Iris pigment epithelial cell (primary cell): Measurements from ENCODE around the gene S100A9.
"Not testable (repeated sequence)": the region's sequence is repeated elsewhere in the genome, so short reads cannot be mapped to it uniquely, and the experiment has no call there.

Experiments
- DNase-seq: peaks from one replicate; pipeline ENCODE4 v3.0.0-alpha.2; 2011; ENCODE audit warnings: low read depth

The S100A9 gene

GRCh38 chr1:153357853-153358690 is at the start of gene S100A9:
Gene S100A9, plus strand, starts transcription at chr1:153357854. Its CDS starts 430 bp downstream, at chr1:153358284.
- DNase-seq, result no peak

- DNase-seq, result no peak
Observed at GRCh38 chr1:153308540-153308939, 49.1 kb upstream of the S100A9 start.

GRCh38 chr1:153309441-153309840 is 48.2 kb upstream of the S100A9 start:
- no peak for DNase-seq

GRCh38 chr1:153310526-153310925 is 47.1 kb upstream of the S100A9 start:
- no peak for DNase-seq

- no peak for DNase-seq
Observed at GRCh38 chr1:153312570-153313186, 45.0 kb upstream of the S100A9 start, which contains the start of gene PGLYRP3. Gene PGLYRP3, minus strand, starts transcription at chr1:153312952. Its CDS starts 2,287 bp downstream, at chr1:153310665.

- DNase-seq, result no peak
Observed at GRCh38 chr1:153313288-153313687, 44.4 kb upstream of the S100A9 start.

- not testable (repeated sequence) for DNase-seq
Observed at GRCh38 chr1:153314388-153314787, 43.3 kb upstream of the S100A9 start.

- not testable (repeated sequence) for DNase-seq
Observed at GRCh38 chr1:153316013-153316412, 41.6 kb upstream of the S100A9 start.

GRCh38 chr1:153318145-153318544 is 39.5 kb upstream of the S100A9 start:
- not testable (repeated sequence) for DNase-seq

GRCh38 chr1:153322568-153322967 is 35.1 kb upstream of the S100A9 start:
- no peak for DNase-seq

GRCh38 chr1:153324912-153325311 is 32.7 kb upstream of the S100A9 start:
- DNase-seq, result no peak

GRCh38 chr1:153333902-153334301 is 23.8 kb upstream of the S100A9 start:
- no peak for DNase-seq

GRCh38 chr1:153336650-153337049 is 21.0 kb upstream of the S100A9 start:
- no peak for DNase-seq

- DNase-seq, result no peak
Observed at GRCh38 chr1:153337980-153338853, 19.4 kb upstream of the S100A9 start.

- DNase-seq, result no peak
Observed at GRCh38 chr1:153339802-153340201, 17.9 kb upstream of the S100A9 start.

GRCh38 chr1:153340356-153340755 is 17.3 kb upstream of the S100A9 start:
- no peak for DNase-seq

GRCh38 chr1:153341431-153341934 is 16.2 kb upstream of the S100A9 start:
- no peak for DNase-seq

- DNase-seq, result no peak
Observed at GRCh38 chr1:153342178-153342577, 15.5 kb upstream of the S100A9 start.

GRCh38 chr1:153343040-153343681 is 14.5 kb upstream of the S100A9 start:
- no peak for DNase-seq

- no peak for DNase-seq
Observed at GRCh38 chr1:153343811-153344717, 13.6 kb upstream of the S100A9 start.

GRCh38 chr1:153344718-153345025 is 13.0 kb upstream of the S100A9 start:
- no peak for DNase-seq
